ENCODE measurements around the gene RNU2-1.
A peak's percentile ranks its signal among the peaks of the same experiment; 100 is the strongest.
"Not testable (repeated sequence)": the region's sequence is repeated elsewhere in the genome, so short reads cannot be mapped to it uniquely, and the experiment has no call there.

Gene RNU2-1

GRCh38 chr17:43233877-43234276 lies at the start of gene RNU2-1:
TSS of gene RNU2-1 (minus strand) at chr17:43233977.
- not testable (repeated sequence) for DNase-seq (ENCODE audit: extremely low read depth in 1 of 2, low read depth in 1 of 2)

GRCh38 chr17:43272914-43273313 lies 39.1 kb upstream of the RNU2-1 start:
- not testable (repeated sequence) for DNase-seq (ENCODE audit: extremely low read depth in 1 of 2, low read depth in 1 of 2)

- not testable (repeated sequence) for DNase-seq (ENCODE audit: extremely low read depth in 1 of 2, low read depth in 1 of 2)
These were observed 38.7 kb upstream of the RNU2-1 start for GRCh38 chr17:43272483-43272882.

GRCh38 chr17:43270552-43271504 lies 37.1 kb upstream of the RNU2-1 start:
- not testable (repeated sequence) for DNase-seq (ENCODE audit: extremely low read depth in 1 of 2, low read depth in 1 of 2)

GRCh38 chr17:43246456-43246855 lies 12.7 kb upstream of the RNU2-1 start:
- not testable (repeated sequence) for DNase-seq (ENCODE audit: extremely low read depth in 1 of 2, low read depth in 1 of 2)

GRCh38 chr17:43240596-43241352 lies 7.0 kb upstream of the RNU2-1 start:
- not testable (repeated sequence) for DNase-seq (ENCODE audit: extremely low read depth in 1 of 2, low read depth in 1 of 2)

- not testable (repeated sequence) for DNase-seq (ENCODE audit: extremely low read depth in 1 of 2, low read depth in 1 of 2)
These were observed 5.8 kb upstream of the RNU2-1 start for GRCh38 chr17:43239597-43239996.

GRCh38 chr17:43233263-43233662 lies 514 bp downstream of the RNU2-1 start:
- DNase-seq (ENCODE audit: extremely low read depth in 1 of 2, low read depth in 1 of 2) = not testable (repeated sequence)

- DNase-seq (ENCODE audit: extremely low read depth in 1 of 2, low read depth in 1 of 2) = not testable (repeated sequence)
These were observed 1.6 kb downstream of the RNU2-1 start for GRCh38 chr17:43232021-43232699.

- not testable (repeated sequence) for DNase-seq (ENCODE audit: extremely low read depth in 1 of 2, low read depth in 1 of 2)
These were observed 2.4 kb downstream of the RNU2-1 start for GRCh38 chr17:43231205-43232020.

- not testable (repeated sequence) for DNase-seq (ENCODE audit: extremely low read depth in 1 of 2, low read depth in 1 of 2)
These were observed 5.6 kb downstream of the RNU2-1 start, which contains the start of gene CCDC200 for GRCh38 chr17:43228020-43228782. TSS of gene CCDC200 (minus strand) at chr17:43228623. CDS start at chr17:43228554, 69 bp downstream.

GRCh38 chr17:43226393-43226792 lies 7.4 kb downstream of the RNU2-1 start:
- DNase-seq (ENCODE audit: extremely low read depth in 1 of 2, low read depth in 1 of 2) = no peak

GRCh38 chr17:43224146-43224705 lies 9.6 kb downstream of the RNU2-1 start:
- no peak for DNase-seq (ENCODE audit: extremely low read depth in 1 of 2, low read depth in 1 of 2)

GRCh38 chr17:43220511-43221125 lies 13.2 kb downstream of the RNU2-1 start:
- no peak for DNase-seq (ENCODE audit: extremely low read depth in 1 of 2, low read depth in 1 of 2)

- no peak for DNase-seq (ENCODE audit: extremely low read depth in 1 of 2, low read depth in 1 of 2)
These were observed 13.9 kb downstream of the RNU2-1 start for GRCh38 chr17:43219746-43220380.

GRCh38 chr17:43219001-43219400 lies 14.8 kb downstream of the RNU2-1 start:
- no peak for DNase-seq (ENCODE audit: extremely low read depth in 1 of 2, low read depth in 1 of 2)

- DNase-seq (ENCODE audit: extremely low read depth in 1 of 2, low read depth in 1 of 2) = peak in 1 of 2 donors; percentile 19
These were observed 16.1 kb downstream of the RNU2-1 start for GRCh38 chr17:43217614-43218087.
